ENCODE measurements around the gene FNTB. TPM values are rescaled to one million over a fixed set of nuclear protein-coding genes. Genes with fewer than 3 reads are reported as not detected.

Gene FNTB, protein sequence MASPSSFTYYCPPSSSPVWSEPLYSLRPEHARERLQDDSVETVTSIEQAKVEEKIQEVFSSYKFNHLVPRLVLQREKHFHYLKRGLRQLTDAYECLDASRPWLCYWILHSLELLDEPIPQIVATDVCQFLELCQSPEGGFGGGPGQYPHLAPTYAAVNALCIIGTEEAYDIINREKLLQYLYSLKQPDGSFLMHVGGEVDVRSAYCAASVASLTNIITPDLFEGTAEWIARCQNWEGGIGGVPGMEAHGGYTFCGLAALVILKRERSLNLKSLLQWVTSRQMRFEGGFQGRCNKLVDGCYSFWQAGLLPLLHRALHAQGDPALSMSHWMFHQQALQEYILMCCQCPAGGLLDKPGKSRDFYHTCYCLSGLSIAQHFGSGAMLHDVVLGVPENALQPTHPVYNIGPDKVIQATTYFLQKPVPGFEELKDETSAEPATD
- total RNA-seq = 10 to 100 TPM; 14.6 to 20.8 (median 16.9) TPM
- polyA plus RNA-seq = 10 to 100 TPM; 14.6 to 16.2 TPM
- long read RNA-seq, donor 1, transcript FNTB-201 (12 exons, 2,834 nt) = major isoform, 23 of 43 reads
- long read RNA-seq, donor 1, transcript FNTB-208 (3 exons, 530 nt) = minor isoform, 6 of 43 reads
- long read RNA-seq, donor 1, partial matches to known transcripts = 8 of 43 reads
- long read RNA-seq, donor 1, other reads (novel, unspliced or antisense) = 6 of 43 reads
- long read RNA-seq, donor 2, transcript FNTB-201 (12 exons, 2,834 nt) = major isoform, 22 of 31 reads
- long read RNA-seq, donor 2, partial matches to known transcripts = 1 of 31 reads
- long read RNA-seq, donor 2, other reads (novel, unspliced or antisense) = 6 of 31 reads
- long read RNA-seq, donor 3, transcript FNTB-208 (3 exons, 530 nt) = minor isoform, 23 of 58 reads
- long read RNA-seq, donor 3, transcript FNTB-201 (12 exons, 2,834 nt) = major isoform, 28 of 58 reads
- long read RNA-seq, donor 3, partial matches to known transcripts = 0 of 58 reads
- long read RNA-seq, donor 3, other reads (novel, unspliced or antisense) = 7 of 58 reads

- H3K36me3 ChIP-seq = no peaks in the 10 kb centered on the region
- 0% methylated on average over 65 of the region's 65 CpGs for WGBS, 2 donors
- H3K4me1 ChIP-seq = peaks cover 5 to 44% (median 20%) of the 10 kb centered on the region in 9 donors
- intact Hi-C loops (cut with DNase I) = loop anchor here in 8 of 10 donors (2.0 to 10.0 kb wide), 12 partner anchors 34 to 838 kb away; partner anchors contain the start of genes CHURC1 (in 3 of the 8), MAX (in 2 of the 8) and FUT8 (in 1 of the 8)
- no peaks in the 10 kb centered on the region for H3K9me3 ChIP-seq
- H3K27ac ChIP-seq = peak within 1 kb of the TSS; percentile 9 to 94 (median 87)
- TF ChIP-seq, protein P1, sequence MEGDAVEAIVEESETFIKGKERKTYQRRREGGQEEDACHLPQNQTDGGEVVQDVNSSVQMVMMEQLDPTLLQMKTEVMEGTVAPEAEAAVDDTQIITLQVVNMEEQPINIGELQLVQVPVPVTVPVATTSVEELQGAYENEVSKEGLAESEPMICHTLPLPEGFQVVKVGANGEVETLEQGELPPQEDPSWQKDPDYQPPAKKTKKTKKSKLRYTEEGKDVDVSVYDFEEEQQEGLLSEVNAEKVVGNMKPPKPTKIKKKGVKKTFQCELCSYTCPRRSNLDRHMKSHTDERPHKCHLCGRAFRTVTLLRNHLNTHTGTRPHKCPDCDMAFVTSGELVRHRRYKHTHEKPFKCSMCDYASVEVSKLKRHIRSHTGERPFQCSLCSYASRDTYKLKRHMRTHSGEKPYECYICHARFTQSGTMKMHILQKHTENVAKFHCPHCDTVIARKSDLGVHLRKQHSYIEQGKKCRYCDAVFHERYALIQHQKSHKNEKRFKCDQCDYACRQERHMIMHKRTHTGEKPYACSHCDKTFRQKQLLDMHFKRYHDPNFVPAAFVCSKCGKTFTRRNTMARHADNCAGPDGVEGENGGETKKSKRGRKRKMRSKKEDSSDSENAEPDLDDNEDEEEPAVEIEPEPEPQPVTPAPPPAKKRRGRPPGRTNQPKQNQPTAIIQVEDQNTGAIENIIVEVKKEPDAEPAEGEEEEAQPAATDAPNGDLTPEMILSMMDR (IDR thresholded peaks at IDR 0.05) = peak; percentile 55 to 97 (median 83)
- DNase-seq = peak; percentile 96
- ATAC-seq = peak; percentile 98 to 99 (median 98)
- peak within 1 kb of the TSS; percentile 54 to 94 (median 80) for H3K4me3 ChIP-seq
- H3K27me3 ChIP-seq = no peaks in the 10 kb centered on the region
Measured at GRCh38 chr14:64986648-64987437, at the start of gene FNTB. Gene FNTB (plus strand): TSS chr14:64986895. CDS start chr14:64986954, 59 bp downstream.

DNA sequence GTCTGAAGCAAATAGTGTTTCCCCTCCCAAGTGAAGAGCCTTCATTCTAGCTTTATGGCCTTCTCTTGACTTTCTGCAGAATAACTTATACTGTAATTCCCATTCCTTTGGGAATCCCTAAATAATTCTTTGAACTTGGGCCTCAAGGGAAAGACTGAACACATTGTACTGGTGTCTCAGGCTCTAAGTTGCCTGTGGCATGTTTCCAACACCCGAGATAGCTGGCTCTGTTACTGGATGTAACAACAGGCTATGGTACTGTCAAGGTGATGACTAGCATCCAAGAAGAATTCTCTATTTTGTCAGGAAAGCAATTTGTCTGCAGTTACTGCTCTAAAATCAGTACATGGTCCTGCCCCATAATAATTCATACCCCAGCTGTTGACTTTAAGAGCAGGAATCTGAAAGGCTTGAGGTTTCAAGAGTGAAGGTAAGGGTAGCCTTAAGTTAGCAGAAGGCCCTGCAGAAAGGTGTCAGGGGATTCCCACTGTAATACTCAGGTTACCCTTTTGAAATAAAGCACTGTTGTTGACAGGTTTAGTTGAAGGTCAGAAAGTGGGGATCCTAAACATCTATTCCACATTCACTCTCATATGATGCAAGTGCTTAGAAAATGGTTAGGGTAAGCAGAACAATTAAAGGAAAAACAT is 49.4 kb upstream of the FNTB start:
- intact Hi-C loops (cut with DNase I) = no loop called here
- peak in 7 of 8 donors; percentile 56 to 86 (median 66) for ATAC-seq
- DNase-seq = no peak
- Histone ChIP-seq H3K36me3 (peaks cover 0 to 97% (median 14%) of the 10 kb centered on the region in 9 donors), H3K27me3 (no peaks in the 10 kb centered on the region), H3K4me3 (no peak overlapping the region), H3K4me1 (peaks cover 0 to 30% (median 24%) of the 10 kb centered on the region in 9 donors), H3K9me3 (no peaks in the 10 kb centered on the region), H3K27ac (peak overlapping the region in 9 of 10 donors; percentile 6 to 65 (median 42))
- TF ChIP-seq, protein P1 (IDR thresholded peaks at IDR 0.05) = no peak
- 10 to 13% methylated on average over 1 of the region's 1 CpG for WGBS, 2 donors

DNA sequence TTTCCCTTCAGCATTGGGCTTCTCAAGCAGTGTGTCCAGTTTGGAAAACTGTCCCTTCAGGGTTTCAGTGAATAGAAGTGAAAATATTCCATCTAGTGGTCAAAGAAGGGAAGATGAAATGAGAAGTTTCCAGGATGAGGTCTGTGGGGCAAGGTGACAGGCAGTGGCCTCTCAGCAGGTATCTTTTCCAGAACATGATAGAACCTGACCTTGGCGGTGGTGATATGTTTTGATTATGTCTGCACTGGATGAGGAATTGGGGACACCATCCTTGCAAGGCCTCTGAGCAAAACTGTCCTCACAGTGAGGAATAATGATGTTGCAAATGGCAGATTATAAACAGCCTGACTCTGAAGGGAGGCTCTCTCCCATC is 48.9 kb upstream of the FNTB start:
- no peak for DNase-seq
- Histone ChIP-seq H3K4me1 (peaks cover 0 to 30% (median 24%) of the 10 kb centered on the region in 9 donors), H3K36me3 (peaks cover 0 to 94% (median 9%) of the 10 kb centered on the region in 9 donors), H3K27me3 (no peaks in the 10 kb centered on the region), H3K27ac (peak overlapping the region in 3 of 10 donors; percentile 6 to 65 (median 16)), H3K4me3 (no peak overlapping the region), H3K9me3 (no peaks in the 10 kb centered on the region)
- 89 to 96% methylated on average over 1 of the region's 1 CpG for WGBS, 2 donors
- TF ChIP-seq, protein P1 (IDR thresholded peaks at IDR 0.05) = peak in 8 of 9 donors; percentile 12 to 48 (median 34)
- peak in 3 of 8 donors; percentile 5 to 51 (median 47) for ATAC-seq
- intact Hi-C loops (cut with DNase I) = no loop called here
